WTC11 (cell line): ENCODE measurements around the gene PTTG1IP2. TPM values are rescaled to one million over a fixed set of nuclear protein-coding genes. Genes with fewer than 3 reads are reported as not detected.

Source experiments
- ATAC-seq: fragments of 200-7000 bp; cut with Tn5 transposase; 2 replicates; pipeline ENCODE4 v1.10.0; 2021; ENCODE audit warnings: mild to moderate bottlenecking, moderate library complexity
- CTCF ChIA-PET: fragments of 300-600 bp; sonication (Branson Sonifier 250); formaldehyde crosslinking; loops from one replicate; lab custom pipeline; 2021; ENCODE audit warnings: antibody characterized with exemption; lab: Charles Lee
- POLR2A ChIA-PET: fragments of 350-600 bp; sonication (Branson Sonifier 250); formaldehyde crosslinking; loops from one replicate; lab custom pipeline; 2021; ENCODE audit warnings: antibody characterized with exemption; lab: Charles Lee
- DNase-seq: peaks from one replicate; pipeline ENCODE4 v3.0.0; 2021; ENCODE audit warnings: low spot score
- H3K27ac Mint-ChIP-seq: 2 replicates; pipeline ENCODE4 v1.8.0; 2021; ENCODE audit warnings: mixed read lengths
- H3K27me3 Mint-ChIP-seq: 2 replicates; pipeline ENCODE4 v1.8.0; 2021; ENCODE audit warnings: low read depth, mild to moderate bottlenecking, moderate library complexity, mixed read lengths
- H3K36me3 Mint-ChIP-seq: 2 replicates; pipeline ENCODE4 v1.8.0; 2021; ENCODE audit warnings: mixed read lengths
- H3K4me1 Mint-ChIP-seq: 2 replicates; pipeline ENCODE4 v1.8.0; 2022; ENCODE audit warnings: mixed read lengths
- H3K4me3 Mint-ChIP-seq: 2 replicates; pipeline ENCODE4 v1.8.0; 2021; ENCODE audit warnings: mild to moderate bottlenecking, moderate library complexity, mixed read lengths
- H3K9me3 Mint-ChIP-seq: 2 replicates; pipeline ENCODE4 v1.8.0; 2021; ENCODE audit warnings: mixed read lengths
- AR ChIP-seq: fragments of 250-450 bp; sonication (Bioruptor Pico); IDR thresholded peaks from 2 replicates; pipeline ENCODE4 v1.9.0; 2021; ENCODE audit warnings: mild to moderate bottlenecking
- CDX4 ChIP-seq: fragments of 250-450 bp; sonication (Bioruptor Pico); IDR thresholded peaks from 2 replicates; pipeline ENCODE4 v1.9.0; 2021; ENCODE audit warnings: moderate library complexity, mild to moderate bottlenecking, inconsistent platforms, borderline replicate concordance
- CREB1 ChIP-seq: sonication (generic); formaldehyde crosslinking; IDR thresholded peaks from 2 replicates; pipeline ENCODE4 v1.8.0; 2023; ENCODE audit warnings: mild to moderate bottlenecking, missing genetic modification reagents
- E2F4 ChIP-seq: sonication (generic); formaldehyde crosslinking; IDR thresholded peaks from 2 replicates; pipeline ENCODE4 v1.8.1; 2022; ENCODE audit warnings: low read depth, mild to moderate bottlenecking, moderate library complexity, missing genetic modification reagents, borderline replicate concordance
- ERG ChIP-seq: fragments of 250-450 bp; sonication (Bioruptor Pico); IDR thresholded peaks from 2 replicates; pipeline ENCODE4 v1.8.0; 2021; ENCODE audit warnings: mild to moderate bottlenecking
- ETV6 ChIP-seq: sonication (generic); formaldehyde crosslinking; IDR thresholded peaks from 2 replicates; pipeline ENCODE4 v1.8.1; 2022; ENCODE audit warnings: mild to moderate bottlenecking, missing genetic modification reagents
- GRHL2 ChIP-seq: fragments of 250-450 bp; sonication (Bioruptor Pico); IDR thresholded peaks from 2 replicates; pipeline ENCODE4 v1.8.0; 2022; ENCODE audit warnings: mild to moderate bottlenecking, moderate library complexity; ENCODE audit not compliant: insufficient replicate concordance, severe bottlenecking
- JUN ChIP-seq: sonication (generic); formaldehyde crosslinking; IDR thresholded peaks from 2 replicates; pipeline ENCODE4 v1.8.0; 2023; ENCODE audit warnings: mild to moderate bottlenecking, missing genetic modification reagents
- MAX ChIP-seq: sonication (generic); formaldehyde crosslinking; IDR thresholded peaks from 2 replicates; pipeline ENCODE4 v1.8.0; 2022; ENCODE audit warnings: mild to moderate bottlenecking, missing genetic modification reagents
- NFE2L1 ChIP-seq: sonication (generic); formaldehyde crosslinking; IDR thresholded peaks from 2 replicates; pipeline ENCODE4 v1.8.1; 2023; ENCODE audit warnings: missing genetic modification reagents
- PRDM15 ChIP-seq: sonication (generic); formaldehyde crosslinking; IDR thresholded peaks from 2 replicates; pipeline ENCODE4 v1.8.0; 2022; ENCODE audit warnings: missing genetic modification reagents
- PRRX2 ChIP-seq: fragments of 250-450 bp; sonication (Bioruptor Pico); IDR thresholded peaks from 2 replicates; pipeline ENCODE4 v1.8.0; 2021; ENCODE audit warnings: mild to moderate bottlenecking
- STAT6 ChIP-seq: sonication (generic); formaldehyde crosslinking; conservative IDR thresholded peaks from 2 replicates; pipeline ENCODE4 v1.8.1; 2023; ENCODE audit warnings: mild to moderate bottlenecking, low read depth, missing genetic modification reagents, moderate library complexity
- TEAD1 ChIP-seq: sonication (generic); formaldehyde crosslinking; IDR thresholded peaks from 2 replicates; pipeline ENCODE4 v1.8.0; 2022; ENCODE audit warnings: mild to moderate bottlenecking, missing genetic modification reagents
- TEAD4 ChIP-seq: sonication (generic); formaldehyde crosslinking; IDR thresholded peaks from 2 replicates; pipeline ENCODE4 v1.8.0; 2022; ENCODE audit warnings: mild to moderate bottlenecking, missing genetic modification reagents
- TP53 ChIP-seq: sonication (generic); formaldehyde crosslinking; IDR thresholded peaks from 2 replicates; pipeline ENCODE4 v1.8.1; 2023; ENCODE audit warnings: mild to moderate bottlenecking, missing genetic modification reagents
- ZNF138 ChIP-seq: sonication (generic); formaldehyde crosslinking; conservative IDR thresholded peaks from 2 replicates; pipeline ENCODE4 v1.8.1; 2022; ENCODE audit warnings: mild to moderate bottlenecking, moderate library complexity, missing genetic modification reagents
- ZNF671 ChIP-seq: fragments of 250-450 bp; sonication (Bioruptor Pico); IDR thresholded peaks from 2 replicates; pipeline ENCODE4 v1.8.0; 2021; ENCODE audit warnings: mild to moderate bottlenecking
- total RNA-seq: library from RNA; stranded (reverse); gene quantifications from 3 replicates; pipeline ENCODE4 v1.2.3, GENCODE V29; 2021

PTTG1IP2 gene
- total RNA-seq, 1 experiment from 2014 or later = not detected

GRCh38 chr7:90503367-90503766 lies 33.9 kb downstream of the PTTG1IP2 start:
- H3K27me3 Mint-ChIP-seq = no peaks in the 10 kb centered on the region
- ATAC-seq (no peak), DNase-seq (no peak)
- peaks cover 5% of the 10 kb centered on the region; the same call in 1 of the 2 replicates for H3K9me3 Mint-ChIP-seq
- H3K4me1 Mint-ChIP-seq = peaks cover 9% of the 10 kb centered on the region
- ChIA-PET POLR2A (no interaction called here), CTCF (no interaction called here)
- H3K4me3 Mint-ChIP-seq = no peak overlapping the region
- no peaks in the 10 kb centered on the region for H3K36me3 Mint-ChIP-seq
- TF ChIP-seq TEAD1 (CRISPR knock-in tag) = no peak
- no peak for TF ChIP-seq ZNF138 (CRISPR knock-in tag)
- TF ChIP-seq ZNF671 (CRISPR knock-in tag) = no peak
- no peak for TF ChIP-seq E2F4
- TF ChIP-seq NFE2L1 (CRISPR knock-in tag) = no peak
- no peak for TF ChIP-seq ERG (CRISPR knock-in tag)
- TF ChIP-seq ETV6 (CRISPR knock-in tag) = no peak
- no peak for TF ChIP-seq JUN (CRISPR knock-in tag)
- no peak for TF ChIP-seq CDX4 (CRISPR knock-in tag)
- no peak for TF ChIP-seq STAT6 (CRISPR knock-in tag)
- no peak for TF ChIP-seq AR
- no peak for TF ChIP-seq TP53 (CRISPR knock-in tag)
- no peak for TF ChIP-seq PRRX2 (CRISPR knock-in tag)
- TF ChIP-seq TEAD4 (CRISPR knock-in tag) = no peak
- no peak for TF ChIP-seq MAX (CRISPR knock-in tag)
- no peak for TF ChIP-seq PRDM15 (CRISPR knock-in tag)
- no peak for TF ChIP-seq CREB1 (CRISPR knock-in tag)
- TF ChIP-seq GRHL2 (CRISPR knock-in tag) = no peak
- H3K27ac Mint-ChIP-seq = no peak overlapping the region
